ENCODE results near the gene GTF2IRD1.
"Not testable (repeated sequence)": the region's sequence is repeated elsewhere in the genome, so short reads cannot be mapped to it uniquely, and the experiment has no call there.

The GTF2IRD1 gene

GRCh38 chr7:74544706-74545469 lies 91.2 kb downstream of the GTF2IRD1 start:
- in situ Hi-C loops (cut with MboI; ENCODE audit: low sequenced_read_pairs) = no loop called here

DNA sequence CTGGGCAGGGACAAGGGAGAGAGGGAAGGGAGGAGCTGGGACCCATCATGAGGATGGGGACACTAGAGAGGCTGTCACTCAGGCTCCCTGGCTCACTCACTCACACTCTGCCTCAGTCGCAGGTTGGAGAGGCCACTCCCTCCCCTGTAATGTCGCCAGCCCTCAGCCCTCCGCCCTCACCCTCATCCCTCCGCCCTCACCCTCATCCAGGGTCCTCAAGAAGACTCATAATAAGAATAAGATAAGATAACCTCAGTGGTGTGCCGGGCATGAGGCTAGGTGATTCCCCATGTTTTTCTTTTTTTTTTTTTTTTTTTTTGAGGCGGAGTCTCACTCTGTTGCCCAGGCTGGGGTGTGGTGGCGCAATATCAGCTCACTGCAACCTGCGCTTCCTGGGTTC lies 92.2 kb downstream of the GTF2IRD1 start:
- in situ Hi-C loops (cut with MboI; ENCODE audit: low sequenced_read_pairs) = no loop called here

DNA sequence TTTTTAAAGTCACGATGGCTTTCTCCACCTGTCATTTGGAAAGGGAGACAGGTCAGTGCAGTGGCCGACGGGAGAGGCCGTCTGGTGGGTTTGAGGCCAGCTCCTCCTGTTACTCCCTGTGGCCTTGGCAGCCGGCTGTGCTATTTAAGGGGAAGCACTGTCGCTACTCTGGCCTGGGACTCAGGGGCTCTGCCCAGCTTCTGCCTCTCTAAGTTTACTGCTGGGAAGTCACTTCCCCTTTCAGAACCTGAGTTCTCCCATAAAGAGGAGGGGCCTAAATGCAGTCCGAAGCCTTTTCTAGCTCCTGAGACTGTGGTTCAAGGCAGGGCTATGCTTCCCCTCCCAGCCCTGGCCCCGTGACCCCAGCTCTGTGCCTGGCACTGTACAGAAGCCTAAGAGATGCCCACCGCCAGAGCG lies 99.9 kb downstream of the GTF2IRD1 start:
- in situ Hi-C loops (cut with MboI; ENCODE audit: low sequenced_read_pairs) = not testable (repeated sequence)

DNA sequence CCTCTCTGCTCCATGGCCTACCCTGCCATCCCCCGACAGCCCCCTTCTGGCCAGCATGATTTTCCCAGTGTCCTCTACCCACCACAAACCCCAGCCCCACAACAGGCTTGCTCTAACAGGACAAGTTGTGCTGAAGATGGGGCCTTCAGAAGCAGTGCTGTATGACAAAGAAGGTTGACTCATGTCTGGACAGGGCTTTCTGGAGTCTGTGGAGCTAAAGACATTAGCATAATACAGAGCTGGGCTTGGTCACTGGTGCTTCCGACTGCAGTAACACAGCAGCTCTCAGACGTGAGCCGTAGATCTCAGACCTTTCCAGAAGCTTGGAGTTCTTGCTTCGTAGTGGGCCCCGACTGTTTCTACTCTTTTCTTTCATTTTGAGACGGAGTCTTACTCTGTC lies 100.5 kb downstream of the GTF2IRD1 start:
- in situ Hi-C loops (cut with MboI; ENCODE audit: low sequenced_read_pairs) = no loop called here

DNA sequence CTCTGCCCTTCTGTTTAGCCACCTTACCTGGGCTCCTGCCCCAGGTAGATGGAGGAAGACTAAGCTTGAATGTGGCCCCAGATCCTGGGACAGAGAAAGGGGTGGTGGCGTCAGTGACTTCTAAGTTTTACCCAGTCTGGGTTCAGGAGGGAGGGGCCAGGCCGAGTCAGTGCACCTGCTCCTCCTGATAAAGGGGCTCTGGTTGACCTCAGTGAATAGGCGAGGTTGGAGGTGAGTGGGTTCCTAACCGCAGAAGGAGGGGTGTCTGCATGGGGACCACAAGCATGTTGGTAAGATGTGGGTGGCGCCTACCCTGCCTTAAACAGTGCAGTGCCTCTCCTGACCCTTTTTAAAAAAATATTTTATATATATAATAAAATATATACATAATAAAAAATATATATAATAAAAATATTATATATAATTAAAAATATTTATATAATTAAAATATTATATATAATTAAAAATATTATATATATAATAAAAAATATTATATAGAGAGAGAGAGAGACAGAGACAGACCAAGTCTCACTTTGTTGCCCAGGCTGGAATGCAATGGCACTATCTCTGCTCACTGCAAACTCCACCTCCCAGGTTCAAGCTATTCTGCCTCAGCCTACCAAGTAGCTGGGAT lies 106.5 kb downstream of the GTF2IRD1 start:
- in situ Hi-C loops (cut with MboI; ENCODE audit: low sequenced_read_pairs) = loop anchor here (10.0 kb wide), 1 partner anchor 135 kb away; no protein-coding TSS in a partner anchor

DNA sequence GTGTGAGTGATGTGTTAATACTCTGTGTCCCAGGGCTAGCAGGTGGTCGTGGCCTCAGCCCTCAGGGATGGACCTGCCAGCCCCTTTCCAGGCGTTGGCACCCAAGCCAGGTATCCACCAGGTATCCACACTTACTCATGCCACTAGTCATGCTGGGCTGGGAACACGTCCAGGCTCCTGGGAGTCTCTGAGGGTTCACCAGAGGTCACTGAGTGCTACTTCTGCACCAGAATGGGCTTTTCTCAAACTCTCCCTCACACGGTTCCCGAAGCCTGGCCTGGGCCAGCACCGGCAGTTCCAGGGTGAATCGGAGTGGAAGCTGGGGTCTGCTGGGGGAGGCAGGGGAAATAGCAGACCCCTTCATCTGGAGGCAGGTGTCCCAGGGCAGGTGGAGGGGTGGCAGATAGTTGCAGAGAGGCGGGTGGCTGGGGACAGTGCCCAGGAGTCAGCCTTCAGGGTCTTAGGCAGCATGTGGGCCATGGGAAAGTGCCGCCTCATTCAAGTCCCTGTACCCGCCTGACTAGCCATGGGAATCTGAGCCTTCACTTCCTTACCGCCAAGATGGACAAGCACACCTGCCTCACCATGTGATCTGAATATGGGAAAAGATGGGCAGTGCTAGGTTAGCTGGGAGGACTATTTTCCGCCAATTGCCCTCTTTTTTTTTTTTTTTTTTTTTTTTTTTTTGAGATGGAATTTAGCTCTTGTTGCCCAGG lies 108.3 kb downstream of the GTF2IRD1 start:
- in situ Hi-C loops (cut with MboI; ENCODE audit: low sequenced_read_pairs) = loop anchor here (10.0 kb wide), 1 partner anchor 137 kb away; no protein-coding TSS in a partner anchor

GRCh38 chr7:74563639-74564038 lies 109.9 kb downstream of the GTF2IRD1 start:
- in situ Hi-C loops (cut with MboI; ENCODE audit: low sequenced_read_pairs) = loop anchor here (10.0 kb wide), 1 partner anchor 139 kb away; no protein-coding TSS in a partner anchor

GRCh38 chr7:74567318-74567668 lies 113.6 kb downstream of the GTF2IRD1 start:
- in situ Hi-C loops (cut with MboI; ENCODE audit: low sequenced_read_pairs) = loop anchor here (10.0 kb wide), 1 partner anchor 142 kb away; no protein-coding TSS in a partner anchor

GRCh38 chr7:74568658-74569057 lies 115.0 kb downstream of the GTF2IRD1 start:
- in situ Hi-C loops (cut with MboI; ENCODE audit: low sequenced_read_pairs) = loop anchor here (10.0 kb wide), 1 partner anchor 144 kb away; no protein-coding TSS in a partner anchor

- in situ Hi-C loops (cut with MboI; ENCODE audit: low sequenced_read_pairs) = loop anchor here (10.0 kb wide), 1 partner anchor 145 kb away; no protein-coding TSS in a partner anchor
Measured at GRCh38 chr7:74569501-74570075, 115.9 kb downstream of the GTF2IRD1 start.

DNA sequence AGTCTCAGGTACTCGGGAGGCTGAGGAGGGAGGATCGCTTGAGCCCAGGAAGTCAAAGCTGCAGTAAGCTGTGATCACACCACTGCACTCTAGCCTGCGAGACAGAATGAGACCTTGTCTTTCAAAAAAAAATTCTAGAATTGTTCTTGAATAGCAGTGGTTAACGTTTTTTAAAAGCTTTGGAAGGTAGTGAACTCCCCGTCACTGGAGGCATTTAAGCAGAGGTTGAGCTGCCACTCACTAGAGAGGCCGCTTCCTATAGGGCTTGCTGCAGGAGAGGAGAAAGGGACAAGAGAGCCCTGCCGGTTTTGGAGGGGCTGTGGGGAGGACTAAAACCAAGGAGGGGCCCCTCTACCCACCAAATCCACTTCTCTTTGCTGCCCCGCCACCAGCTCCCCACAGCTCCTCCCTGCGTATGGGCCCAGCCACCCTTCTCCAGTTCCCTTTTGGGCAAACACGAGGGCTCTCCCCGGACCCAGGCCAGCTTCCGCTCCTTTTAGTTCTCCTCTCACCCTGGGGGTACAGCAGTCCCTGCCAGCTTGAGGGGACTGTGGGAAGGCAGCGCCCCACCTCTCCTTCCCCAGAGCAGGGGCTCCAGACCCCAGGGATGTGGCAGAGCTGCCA lies 116.9 kb downstream of the GTF2IRD1 start:
- in situ Hi-C loops (cut with MboI; ENCODE audit: low sequenced_read_pairs) = no loop called here

- in situ Hi-C loops (cut with MboI; ENCODE audit: low sequenced_read_pairs) = no loop called here
Measured at GRCh38 chr7:74572301-74572979, 118.7 kb downstream of the GTF2IRD1 start.

DNA sequence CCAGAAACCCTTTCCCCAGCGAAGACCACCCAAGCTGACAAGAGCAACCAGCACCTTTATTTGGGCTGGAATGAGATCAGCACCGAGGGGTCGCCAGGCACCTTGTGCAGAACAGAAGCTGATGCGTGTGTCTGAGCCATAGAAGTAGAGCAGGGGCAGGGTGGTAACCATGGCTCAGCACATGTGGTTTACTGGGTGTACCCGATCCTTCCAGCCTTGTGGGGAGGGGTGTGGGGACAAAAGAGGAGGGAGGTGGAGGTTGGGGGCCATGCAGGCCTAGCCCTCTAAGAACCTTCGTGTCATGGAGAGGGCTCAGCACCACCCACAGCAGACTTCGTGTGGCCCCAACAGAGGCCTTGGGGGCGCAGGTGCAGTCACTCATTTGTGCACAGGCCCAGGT lies 119.8 kb downstream of the GTF2IRD1 start:
- in situ Hi-C loops (cut with MboI; ENCODE audit: low sequenced_read_pairs) = no loop called here

- in situ Hi-C loops (cut with MboI; ENCODE audit: low sequenced_read_pairs) = no loop called here
Measured at GRCh38 chr7:74575083-74575784, 121.5 kb downstream of the GTF2IRD1 start.

GRCh38 chr7:74575811-74576210 lies 122.1 kb downstream of the GTF2IRD1 start:
- in situ Hi-C loops (cut with MboI; ENCODE audit: low sequenced_read_pairs) = no loop called here

GRCh38 chr7:74579800-74580685 lies 126.3 kb downstream of the GTF2IRD1 start:
- in situ Hi-C loops (cut with MboI; ENCODE audit: low sequenced_read_pairs) = no loop called here

- in situ Hi-C loops (cut with MboI; ENCODE audit: low sequenced_read_pairs) = no loop called here
Measured at GRCh38 chr7:74581916-74582440, 128.3 kb downstream of the GTF2IRD1 start.

DNA sequence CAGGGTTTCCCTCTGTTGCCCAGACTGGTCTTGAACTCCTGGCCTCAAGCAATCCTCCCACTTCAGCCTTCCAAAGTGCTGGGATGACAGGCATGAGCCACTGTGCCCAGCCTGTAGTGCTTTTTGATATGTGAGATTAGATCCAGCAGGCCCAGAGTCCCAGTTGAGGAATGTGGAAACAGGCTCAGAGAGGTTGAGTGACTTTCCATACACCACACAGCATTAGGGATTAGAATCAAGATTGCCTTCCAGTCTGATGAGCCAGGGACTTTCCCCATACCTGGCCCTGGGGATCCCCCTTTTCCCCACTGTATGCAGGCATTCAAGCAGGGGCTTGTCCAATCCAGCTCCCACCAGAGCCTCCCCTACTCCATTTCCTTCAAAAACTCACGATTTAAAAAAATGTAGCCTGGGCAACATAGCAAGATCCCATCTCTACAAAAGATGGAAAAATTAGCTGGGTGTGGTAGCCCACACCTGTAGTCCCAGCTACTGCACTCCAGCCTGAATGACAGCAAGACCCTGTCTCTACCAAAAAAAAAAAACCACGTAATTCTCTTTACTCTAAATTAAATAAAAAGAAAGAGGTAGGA lies 128.8 kb downstream of the GTF2IRD1 start:
- in situ Hi-C loops (cut with MboI; ENCODE audit: low sequenced_read_pairs) = no loop called here

All from HL-60/S4 (cell line).